Lung (tissue), 12 donors: ENCODE measurements around the gene OVOL1. TPM values are rescaled to one million over a fixed set of nuclear protein-coding genes. Genes with fewer than 3 reads are reported as not detected.
A peak's percentile ranks its signal among the peaks of the same experiment; 100 is the strongest.

Experiments
- ATAC-seq: fragments of 200-7000 bp; cut with Tn5 transposase; one replicate; pipeline ENCODE4 v1.9.1; 2020; ENCODE audit warnings: moderate number of reproducible peaks; ENCODE audit not compliant: insufficient read depth, low FRiP score
- DNase-seq, 3 donors: peaks; one replicate each; pipeline ENCODE4 v3.0.0-alpha.2; 2013 to 2017
- H3K27ac ChIP-seq, 2 donors: one replicate each; pipeline ENCODE4 v1.5.1; 2013; ENCODE audit warnings: mild to moderate bottlenecking in 2 of 2, moderate library complexity in 2 of 2, control low read depth in 1 of 2, inconsistent platforms in 1 of 2, low read depth in 1 of 2, low read length in 1 of 2
- H3K27me3 ChIP-seq, 3 donors: one replicate each; pipeline ENCODE4 v1.5.1; 2013; ENCODE audit warnings: low read length in 2 of 3; ENCODE audit not compliant: control insufficient read depth in 3 of 3, insufficient read depth in 3 of 3
- H3K36me3 ChIP-seq, 4 donors: one replicate each; pipeline ENCODE4 v1.5.1; 2013; ENCODE audit warnings: low read length in 4 of 4, mild to moderate bottlenecking in 1 of 4, moderate library complexity in 1 of 4; ENCODE audit not compliant: control insufficient read depth in 4 of 4, insufficient read depth in 4 of 4
- H3K4me1 ChIP-seq, 5 donors: one replicate each; pipeline ENCODE4 v1.5.1; 2013; ENCODE audit warnings: low read length in 5 of 5, mild to moderate bottlenecking in 2 of 5, moderate library complexity in 1 of 5; ENCODE audit not compliant: control insufficient read depth in 5 of 5, insufficient read depth in 5 of 5
- H3K4me3 ChIP-seq: one replicate; pipeline ENCODE4 v1.5.1; 2013; ENCODE audit warnings: mild to moderate bottlenecking, control low read depth, moderate library complexity
- H3K9ac ChIP-seq, 2 donors: one replicate each; pipeline ENCODE4 v1.5.1; 2013; ENCODE audit warnings: low read length in 2 of 2, control low read depth in 1 of 2; ENCODE audit not compliant: insufficient read depth in 1 of 2
- H3K9me3 ChIP-seq, 4 donors: one replicate each; pipeline ENCODE4 v1.5.1; 2013; ENCODE audit warnings: low read length in 3 of 4, mild to moderate bottlenecking in 1 of 4, moderate library complexity in 1 of 4; ENCODE audit not compliant: control insufficient read depth in 4 of 4, insufficient read depth in 3 of 4
- CTCF ChIP-seq: IDR thresholded peaks from 2 replicates; pipeline ENCODE4 v1.5.1; 2012; ENCODE audit warnings: mild to moderate bottlenecking; ENCODE audit errors: control extremely low read depth, extremely low read depth
- WGBS, 2 donors: extraction: QIAGEN DNeasy Blood & Tissue Kit; methylation state at CpG; one replicate each; pipeline ENCODE4 v1.1.7; 2013; 5-methylcytosine and 5-hydroxymethylcytosine counted together
- polyA plus RNA-seq, 2 donors: library from polyadenylated mRNA; stranded (reverse); fragments of 200-250 nt; gene quantifications; one replicate each; pipeline ENCODE4 v1.2.1, GENCODE V29; 2013
- total RNA-seq, 2 donors: library from RNA; depleted of rRNA in 1 of 2; stranded (reverse); fragments of >200 nt in 1 of 2; gene quantifications; one replicate each; pipeline ENCODE4 v1.2.1, GENCODE V29; 2014 to 2021
- donor health status: control.
- donor health status: control.
- donor health status: Bipolar disorder and iron deficiency.
- donor health status: healthy.
- donor health status: DM: yes; HTN: yes; CAD: no.

OVOL1 gene
- total and polyA plus RNA-seq, 4 donors: 0.17 to 1.4 (median 0.87) TPM

- DNase-seq (peak in 1 of 3 donors; percentile 16), ATAC-seq (no peak)
- peaks cover 0 to 18% (median 5%) of the 10 kb centered on the region in 5 donors for H3K4me1 ChIP-seq
- no peaks in the 10 kb centered on the region for H3K36me3 ChIP-seq
- H3K27ac ChIP-seq: no peak overlapping the region
- H3K27me3 ChIP-seq: peaks cover 0 to 17% (median 15%) of the 10 kb centered on the region in 3 donors
- H3K9ac ChIP-seq: no peak overlapping the region
- no peaks in the 10 kb centered on the region for H3K9me3 ChIP-seq
- TF ChIP-seq CTCF: no peak
- no peak overlapping the region for H3K4me3 ChIP-seq
- WGBS, 2 donors: 17 to 53% methylated on average over 12 to 13 of the region's 13 CpGs
Observed at GRCh38 chr11:65791719-65792213, 4.9 kb downstream of the OVOL1 start.

GRCh38 chr11:65792456-65792855 is 5.6 kb downstream of the OVOL1 start:
- no peak for DNase-seq
- no peak for ATAC-seq
- peaks cover 0 to 15% (median 14%) of the 10 kb centered on the region in 3 donors for H3K27me3 ChIP-seq
- TF ChIP-seq CTCF: no peak
- H3K9me3 ChIP-seq: peaks cover 0 to under 1% (median 0%) of the 10 kb centered on the region in 4 donors
- H3K4me1 ChIP-seq: peaks cover 0 to 24% (median 5%) of the 10 kb centered on the region in 5 donors
- no peak overlapping the region for H3K27ac ChIP-seq
- no peak overlapping the region for H3K9ac ChIP-seq
- H3K4me3 ChIP-seq: no peak overlapping the region
- WGBS, 2 donors: 87 to 90% methylated on average over 16 of the region's 16 CpGs
- H3K36me3 ChIP-seq: no peaks in the 10 kb centered on the region

- peaks cover 0 to 3% (median 0%) of the 10 kb centered on the region in 4 donors for H3K9me3 ChIP-seq
- no peak overlapping the region for H3K9ac ChIP-seq
- H3K36me3 ChIP-seq: no peaks in the 10 kb centered on the region
- H3K27me3 ChIP-seq: peaks cover 0 to 9% (median 9%) of the 10 kb centered on the region in 3 donors
- no peak overlapping the region for H3K27ac ChIP-seq
- ATAC-seq (no peak), DNase-seq (no peak)
- no peak overlapping the region for H3K4me3 ChIP-seq
- TF ChIP-seq CTCF: no peak
- 56 to 85% methylated on average over 16 of the region's 16 CpGs for WGBS, 2 donors
- H3K4me1 ChIP-seq: peaks cover 0 to 18% (median 3%) of the 10 kb centered on the region in 5 donors
Observed at GRCh38 chr11:65793144-65793581, 6.3 kb downstream of the OVOL1 start.
